NT2/D1 (cell line): ENCODE measurements around the gene HPN.

Source experiments
- SUZ12 ChIP-seq: IDR thresholded peaks from 2 replicates; pipeline ENCODE4 v1.6.1; 2011; ENCODE audit not compliant: insufficient read length, insufficient read depth; ENCODE audit errors: extremely low read depth
- YY1 ChIP-seq: IDR thresholded peaks from 2 replicates; pipeline ENCODE4 v1.6.1; 2011; ENCODE audit not compliant: insufficient read length, insufficient read depth
- ZNF274 ChIP-seq: IDR thresholded peaks from 2 replicates; pipeline ENCODE4 v1.6.1; 2011; ENCODE audit warnings: mild to moderate bottlenecking, low read depth, low read length

GRCh38 chr19:35061583-35062373, 20.3 kb downstream of the HPN start:
- TF ChIP-seq YY1 (no peak), ZNF274 (no peak), SUZ12 (no peak)
